ENCODE data around the gene APLP2. TPM values are rescaled to one million over a fixed set of nuclear protein-coding genes. Genes with fewer than 3 reads are reported as not detected.

Gene APLP2
- total RNA-seq, 1 donor from 2014 or later, result 222 TPM

Other genes starting within 250 kb of the APLP2 start
- 27.4 TPM for gene NFRKB, start 174.3 kb upstream of the APLP2 start, total RNA-seq
- gene PRDM10, start 67.1 kb upstream of the APLP2 start, total RNA-seq, result 12.3 TPM
- 2.8 TPM for gene ST14, start 89.9 kb downstream of the APLP2 start, total RNA-seq
- 61.3 TPM for gene ZBTB44, start 245.0 kb downstream of the APLP2 start, total RNA-seq